Loucy (cell line): Measurements from ENCODE around the gene PARK7.

Experiments
- H2AFZ ChIP-seq: fragments of 200-600 bp; sonication (generic); 2 replicates; pipeline ENCODE4 v1.6.0; 2016; ENCODE audit warnings: antibody characterized with exemption, mild to moderate bottlenecking, low read length, moderate library complexity
- H3F3A ChIP-seq: fragments of 200-600 bp; 2 replicates; pipeline ENCODE4 v1.6.0; 2016; ENCODE audit warnings: antibody characterized with exemption, low read depth, mild to moderate bottlenecking
- H3K27me3 ChIP-seq: fragments of 200-600 bp; sonication (generic); 2 replicates; pipeline ENCODE4 v1.6.1; 2014; ENCODE audit warnings: low read length, mild to moderate bottlenecking; ENCODE audit not compliant: insufficient read depth, poor library complexity, severe bottlenecking
- H3K36me3 ChIP-seq: fragments of 200-600 bp; sonication (generic); 2 replicates; pipeline ENCODE4 v1.6.1; 2016; ENCODE audit warnings: low read length; ENCODE audit not compliant: insufficient read depth
- H3K4me1 ChIP-seq: fragments of 200-600 bp; sonication (generic); 2 replicates; pipeline ENCODE4 v1.5.1; 2014; ENCODE audit warnings: low read length, mild to moderate bottlenecking; ENCODE audit not compliant: insufficient read depth, poor library complexity, severe bottlenecking
- H3K4me2 ChIP-seq: fragments of 200-600 bp; sonication (generic); 2 replicates; pipeline ENCODE4 v1.6.0; 2014; ENCODE audit warnings: antibody characterized with exemption, low read length, low read depth, mild to moderate bottlenecking; ENCODE audit not compliant: poor library complexity, severe bottlenecking
- H3K4me3 ChIP-seq: fragments of 200-600 bp; sonication (generic); 2 replicates; pipeline ENCODE4 v1.5.1; 2014; ENCODE audit warnings: low read length, mild to moderate bottlenecking, mixed read lengths; ENCODE audit not compliant: poor library complexity, severe bottlenecking
- H3K79me2 ChIP-seq: fragments of 200-600 bp; sonication (generic); 2 replicates; pipeline ENCODE4 v1.6.1; 2014; ENCODE audit warnings: low read length; ENCODE audit not compliant: insufficient read depth
- H3K9ac ChIP-seq: fragments of 200-600 bp; sonication (generic); 2 replicates; pipeline ENCODE4 v1.6.0; 2014; ENCODE audit warnings: mild to moderate bottlenecking, low read depth, low read length, moderate library complexity; ENCODE audit not compliant: poor library complexity, severe bottlenecking
- H3K9me2 ChIP-seq: fragments of 200-600 bp; sonication (generic); replicated peaks from 2 replicates; pipeline ENCODE4 v1.6.1; 2016; ENCODE audit warnings: low read depth, low read length, mixed read lengths
- H3K9me3 ChIP-seq: fragments of 200-600 bp; sonication (generic); 2 replicates; pipeline ENCODE4 v1.6.1; 2014; ENCODE audit warnings: mild to moderate bottlenecking, antibody characterized with exemption, low read length, low read depth; ENCODE audit not compliant: insufficient read depth
- H4K20me1 ChIP-seq: fragments of 200-600 bp; sonication (generic); 2 replicates; pipeline ENCODE4 v1.6.0; 2014; ENCODE audit warnings: antibody characterized with exemption, low read length, mild to moderate bottlenecking; ENCODE audit not compliant: insufficient read depth, poor library complexity, severe bottlenecking
- CTCF ChIP-seq: fragments of 200-600 bp; sonication (generic); conservative IDR thresholded peaks from 2 replicates; pipeline ENCODE4 v1.5.1; 2014; ENCODE audit warnings: mild to moderate bottlenecking, antibody characterized with exemption, low read length
- EZH2phosphoT487 ChIP-seq: fragments of 200-600 bp; IDR thresholded peaks from 2 replicates; pipeline ENCODE4 v1.6.1; 2018; ENCODE audit warnings: antibody characterized with exemption, mild to moderate bottlenecking, moderate library complexity, borderline replicate concordance

PARK7 gene

GRCh38 chr1:8006037-8006963 lies 44.8 kb downstream of the PARK7 start:
- no peak overlapping the region for H3K9ac ChIP-seq
- H2AFZ ChIP-seq: no peak overlapping the region
- H3K4me1 ChIP-seq: no peaks in the 10 kb centered on the region
- no peaks in the 10 kb centered on the region for H3K9me3 ChIP-seq
- no peaks in the 10 kb centered on the region for H3F3A ChIP-seq
- no peak overlapping the region for H3K4me3 ChIP-seq
- H3K36me3 ChIP-seq: no peaks in the 10 kb centered on the region
- H3K27me3 ChIP-seq: no peaks in the 10 kb centered on the region
- H3K4me2 ChIP-seq: no peak overlapping the region
- H4K20me1 ChIP-seq: no peaks in the 10 kb centered on the region
- no peaks in the 10 kb centered on the region for H3K79me2 ChIP-seq
- no peak for TF ChIP-seq CTCF
- TF ChIP-seq EZH2phosphoT487: no peak
- H3K9me2 ChIP-seq: no peaks in the 10 kb centered on the region

GRCh38 chr1:8009043-8010002 lies 47.8 kb downstream of the PARK7 start:
- H3K9me2 ChIP-seq: no peaks in the 10 kb centered on the region
- H4K20me1 ChIP-seq: no peaks in the 10 kb centered on the region
- H2AFZ ChIP-seq: no peak overlapping the region
- H3F3A ChIP-seq: no peaks in the 10 kb centered on the region
- no peak for TF ChIP-seq CTCF
- no peak for TF ChIP-seq EZH2phosphoT487
- no peak overlapping the region for H3K4me2 ChIP-seq
- no peaks in the 10 kb centered on the region for H3K4me1 ChIP-seq
- no peaks in the 10 kb centered on the region for H3K27me3 ChIP-seq
- H3K79me2 ChIP-seq: no peaks in the 10 kb centered on the region
- no peaks in the 10 kb centered on the region for H3K9me3 ChIP-seq
- H3K9ac ChIP-seq: no peak overlapping the region
- H3K36me3 ChIP-seq: no peaks in the 10 kb centered on the region
- no peak overlapping the region for H3K4me3 ChIP-seq

GRCh38 chr1:8010080-8010664 lies 48.7 kb downstream of the PARK7 start:
- no peaks in the 10 kb centered on the region for H3F3A ChIP-seq
- H3K4me3 ChIP-seq: no peak overlapping the region
- H3K4me2 ChIP-seq: no peak overlapping the region
- no peaks in the 10 kb centered on the region for H3K27me3 ChIP-seq
- H4K20me1 ChIP-seq: no peaks in the 10 kb centered on the region
- no peaks in the 10 kb centered on the region for H3K9me2 ChIP-seq
- no peak overlapping the region for H3K9ac ChIP-seq
- no peak for TF ChIP-seq CTCF
- TF ChIP-seq EZH2phosphoT487: no peak
- H2AFZ ChIP-seq: no peak overlapping the region
- H3K79me2 ChIP-seq: no peaks in the 10 kb centered on the region
- H3K4me1 ChIP-seq: no peaks in the 10 kb centered on the region
- H3K36me3 ChIP-seq: no peaks in the 10 kb centered on the region
- H3K9me3 ChIP-seq: no peaks in the 10 kb centered on the region
